PC-3 (cell line): ENCODE data around the gene AP4S1. TPM values are rescaled to one million over a fixed set of nuclear protein-coding genes. Genes with fewer than 3 reads are reported as not detected.
A peak's percentile ranks its signal among the peaks of the same experiment; 100 is the strongest.
"Not testable (repeated sequence)": the region's sequence is repeated elsewhere in the genome, so short reads cannot be mapped to it uniquely, and the experiment has no call there.

ENCODE experiments used
- ATAC-seq: fragments of 200-7000 bp; cut with Tn5 transposase; 2 replicates; pipeline ENCODE4 v1.9.1; 2020; ENCODE audit warnings: mild to moderate bottlenecking, moderate library complexity
- BruUV-seq: library from RNA; stranded (reverse); fragments of 400-500 nt; replicated peaks from 2 replicates; lab custom pipeline; 2021; lab: Mats Ljungman, UMichigan
- CTCF ChIA-PET: fragments of 300-600 bp; sonication (Branson Sonifier 250); formaldehyde crosslinking; loops from one replicate; lab custom pipeline; 2022; ENCODE audit warnings: antibody characterized with exemption; lab: Charles Lee
- POLR2A ChIA-PET: fragments of 300-600 bp; sonication (Branson Sonifier 250); formaldehyde crosslinking; loops from one replicate; lab custom pipeline; 2022; ENCODE audit warnings: antibody characterized with exemption; ENCODE audit not compliant: unreplicated experiment; lab: Charles Lee
- DNase-seq: peaks from one replicate; pipeline ENCODE4 v3.0.0-alpha.2; 2015
- H2AFZ ChIP-seq: fragments of 300-600 bp; sonication (generic); 2 replicates; pipeline ENCODE4 v1.6.0; 2016; ENCODE audit warnings: antibody characterized with exemption, low read length
- H3F3A ChIP-seq: fragments of 300-600 bp; sonication (generic); one replicate; pipeline ENCODE4 v1.6.0; 2017; ENCODE audit warnings: antibody characterized with exemption, low read length, control low read depth, mild to moderate bottlenecking; ENCODE audit not compliant: unreplicated experiment
- H3K27ac ChIP-seq: fragments of 300-600 bp; sonication (generic); 2 replicates; pipeline ENCODE4 v1.5.1; 2016; ENCODE audit warnings: mild to moderate bottlenecking, low read length
- H3K27me3 ChIP-seq: fragments of 300-600 bp; sonication (generic); 2 replicates; pipeline ENCODE4 v1.6.1; 2016; ENCODE audit warnings: low read length, mixed read lengths
- H3K36me3 ChIP-seq: fragments of 300-600 bp; sonication (generic); 2 replicates; pipeline ENCODE4 v1.6.1; 2016; ENCODE audit warnings: low read depth, mixed run types, low read length, mixed read lengths
- H3K4me1 ChIP-seq: fragments of 300-600 bp; sonication (generic); 2 replicates; pipeline ENCODE4 v1.5.1; 2016; ENCODE audit warnings: low read length; ENCODE audit not compliant: insufficient read depth
- H3K4me2 ChIP-seq: fragments of 300-600 bp; sonication (generic); 2 replicates; pipeline ENCODE4 v1.6.0; 2016; ENCODE audit warnings: low read length
- H3K4me3 ChIP-seq: fragments of 300-600 bp; sonication (generic); 2 replicates; pipeline ENCODE4 v1.5.1; 2016; ENCODE audit warnings: mild to moderate bottlenecking, low read length, mixed read lengths
- H3K79me2 ChIP-seq: fragments of 300-600 bp; sonication (generic); 2 replicates; pipeline ENCODE4 v1.6.1; 2017; ENCODE audit warnings: low read length, mixed read lengths
- H3K9ac ChIP-seq: fragments of 300-600 bp; sonication (generic); 2 replicates; pipeline ENCODE4 v1.6.0; 2016; ENCODE audit warnings: mild to moderate bottlenecking, low read length
- H3K9me2 ChIP-seq: fragments of 300-600 bp; sonication (generic); replicated peaks from 2 replicates; pipeline ENCODE4 v1.6.1; 2016; ENCODE audit warnings: mixed run types, low read length, mixed read lengths
- H3K9me3 ChIP-seq: fragments of 300-600 bp; sonication (generic); 2 replicates; pipeline ENCODE4 v1.6.1; 2016; ENCODE audit warnings: low read length, mixed read lengths
- H4K20me1 ChIP-seq: fragments of 300-600 bp; sonication (generic); 2 replicates; pipeline ENCODE4 v1.6.1; 2016; ENCODE audit warnings: low read length, mixed read lengths
- EZH2 ChIP-seq: fragments of 300-600 bp; sonication (generic); IDR thresholded peaks from one replicate; pipeline ENCODE4 v1.6.1; 2017; ENCODE audit warnings: antibody characterized with exemption, mild to moderate bottlenecking, low read length; ENCODE audit not compliant: unreplicated experiment
- EZH2phosphoT487 ChIP-seq: fragments of 300-600 bp; sonication (generic); IDR thresholded peaks from 2 replicates; pipeline ENCODE4 v1.6.1; 2018; ENCODE audit warnings: mild to moderate bottlenecking, antibody characterized with exemption, low read length, borderline replicate concordance
- intact Hi-C: fragments of 100-400 bp; cut with micrococcal nuclease; formaldehyde crosslinking; loops from 2 replicates; pipeline ENCODE4 v1.9.0; 2023
- total RNA-seq: library from RNA; depleted of rRNA; stranded (reverse); fragments of >200 nt; gene quantifications from 2 replicates; pipeline ENCODE4 v1.2.3, GENCODE V29; 2014
- TF ChIP-seq, protein P1 (sequence below): fragments of 300-600 bp; sonication (generic); conservative IDR thresholded peaks from 2 replicates; pipeline ENCODE4 v1.5.1; 2017; ENCODE audit warnings: antibody characterized with exemption, low read depth, mild to moderate bottlenecking, low read length

Gene AP4S1
- total RNA-seq, 1 experiment from 2014 or later, result 3.2 TPM

GRCh38 chr14:31037709-31038221 lies 12.3 kb downstream of the AP4S1 start:
- Histone ChIP-seq H3F3A (peaks cover 6% of the 10 kb centered on the region), H3K79me2 (no peaks in the 10 kb centered on the region; the same call in 1 of the 2 replicates), H3K4me3 (no peak overlapping the region), H3K27me3 (no peaks in the 10 kb centered on the region), H3K9ac (no peak overlapping the region), H3K27ac (no peak overlapping the region), H3K36me3 (no peaks in the 10 kb centered on the region), H4K20me1 (no peaks in the 10 kb centered on the region), H2AFZ (no peak overlapping the region), H3K4me2 (no peak overlapping the region), H3K9me3 (no peaks in the 10 kb centered on the region), H3K4me1 (peaks cover 17% of the 10 kb centered on the region), H3K9me2 (no peaks in the 10 kb centered on the region)
- DNase-seq (no peak), ATAC-seq (no peak)
- TF ChIP-seq EZH2phosphoT487 (no peak), EZH2 (no peak)
- TF ChIP-seq, protein P1, sequence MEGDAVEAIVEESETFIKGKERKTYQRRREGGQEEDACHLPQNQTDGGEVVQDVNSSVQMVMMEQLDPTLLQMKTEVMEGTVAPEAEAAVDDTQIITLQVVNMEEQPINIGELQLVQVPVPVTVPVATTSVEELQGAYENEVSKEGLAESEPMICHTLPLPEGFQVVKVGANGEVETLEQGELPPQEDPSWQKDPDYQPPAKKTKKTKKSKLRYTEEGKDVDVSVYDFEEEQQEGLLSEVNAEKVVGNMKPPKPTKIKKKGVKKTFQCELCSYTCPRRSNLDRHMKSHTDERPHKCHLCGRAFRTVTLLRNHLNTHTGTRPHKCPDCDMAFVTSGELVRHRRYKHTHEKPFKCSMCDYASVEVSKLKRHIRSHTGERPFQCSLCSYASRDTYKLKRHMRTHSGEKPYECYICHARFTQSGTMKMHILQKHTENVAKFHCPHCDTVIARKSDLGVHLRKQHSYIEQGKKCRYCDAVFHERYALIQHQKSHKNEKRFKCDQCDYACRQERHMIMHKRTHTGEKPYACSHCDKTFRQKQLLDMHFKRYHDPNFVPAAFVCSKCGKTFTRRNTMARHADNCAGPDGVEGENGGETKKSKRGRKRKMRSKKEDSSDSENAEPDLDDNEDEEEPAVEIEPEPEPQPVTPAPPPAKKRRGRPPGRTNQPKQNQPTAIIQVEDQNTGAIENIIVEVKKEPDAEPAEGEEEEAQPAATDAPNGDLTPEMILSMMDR, result no peak
- ChIA-PET CTCF (no interaction called here), POLR2A (no interaction called here)
- intact Hi-C loops, result no loop called here
- BruUV-seq, result no TSS peak

DNA sequence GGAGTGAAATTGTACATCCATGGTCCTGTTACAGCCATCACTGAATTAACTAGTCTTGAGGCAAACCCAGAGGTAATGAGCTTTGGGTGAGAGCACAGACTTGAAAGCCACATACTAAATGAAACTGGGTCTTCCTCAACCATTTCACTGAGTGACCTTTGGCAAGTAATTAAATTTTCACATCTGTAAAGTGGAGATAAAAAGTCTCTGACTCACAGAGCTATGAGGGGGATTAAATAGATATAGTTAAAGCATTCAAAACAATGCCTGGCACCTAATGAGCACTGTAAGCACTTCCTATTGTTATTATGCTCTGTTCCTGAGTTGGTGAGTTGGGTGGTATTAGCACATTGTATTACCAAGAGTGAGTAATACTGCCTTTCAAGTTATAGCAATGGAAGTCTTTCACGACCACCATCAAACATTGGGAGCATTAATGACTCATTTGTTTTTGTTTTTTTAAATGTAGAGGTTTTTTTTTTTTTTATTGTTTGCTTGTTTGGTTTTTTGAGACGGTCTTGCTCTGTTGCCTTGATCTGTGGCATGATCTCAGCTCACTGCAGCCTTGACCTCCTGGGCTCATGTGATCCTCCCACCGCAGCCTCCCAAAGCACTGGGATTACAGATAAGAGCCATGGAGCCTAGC lies 13.2 kb downstream of the AP4S1 start:
- Histone ChIP-seq H2AFZ (no peak overlapping the region), H3K9me3 (no peaks in the 10 kb centered on the region), H3K27me3 (no peaks in the 10 kb centered on the region), H3K4me3 (no peak overlapping the region), H3F3A (no peaks in the 10 kb centered on the region), H3K4me2 (no peak overlapping the region), H4K20me1 (no peaks in the 10 kb centered on the region), H3K9ac (no peak overlapping the region), H3K79me2 (no peaks in the 10 kb centered on the region), H3K36me3 (no peaks in the 10 kb centered on the region), H3K9me2 (no peaks in the 10 kb centered on the region), H3K4me1 (peaks cover 17% of the 10 kb centered on the region), H3K27ac (no peak overlapping the region)
- ATAC-seq (no peak), DNase-seq (no peak)
- BruUV-seq, result no TSS peak
- intact Hi-C loops, result no loop called here
- CTCF ChIA-PET, result no interaction called here
- TF ChIP-seq EZH2 (no peak), EZH2phosphoT487 (no peak)
- TF ChIP-seq, protein P1, result no peak
- POLR2A ChIA-PET, result no interaction called here

GRCh38 chr14:31042300-31042699 lies 16.9 kb downstream of the AP4S1 start:
- DNase-seq (no peak), ATAC-seq (no peak)
- Histone ChIP-seq H3K4me2 (no peak overlapping the region), H3K36me3 (no peaks in the 10 kb centered on the region), H2AFZ (no peak overlapping the region), H3K27me3 (no peaks in the 10 kb centered on the region), H3K9me3 (no peaks in the 10 kb centered on the region), H3K9me2 (no peaks in the 10 kb centered on the region), H3K79me2 (no peaks in the 10 kb centered on the region), H3K4me3 (no peak overlapping the region), H3F3A (no peaks in the 10 kb centered on the region), H3K9ac (no peak overlapping the region), H3K27ac (no peak overlapping the region), H4K20me1 (no peaks in the 10 kb centered on the region), H3K4me1 (peaks cover 14% of the 10 kb centered on the region)
- intact Hi-C loops, result no loop called here
- CTCF ChIA-PET, result interaction anchor here (0.7 kb wide), 1 partner anchor 12 kb away, joined by 3 read pairs; no protein-coding TSS in a partner anchor
- no TSS peak for BruUV-seq
- TF ChIP-seq, protein P1, result no peak
- TF ChIP-seq EZH2, result no peak
- TF ChIP-seq EZH2phosphoT487, result no peak
- POLR2A ChIA-PET, result no interaction called here

DNA sequence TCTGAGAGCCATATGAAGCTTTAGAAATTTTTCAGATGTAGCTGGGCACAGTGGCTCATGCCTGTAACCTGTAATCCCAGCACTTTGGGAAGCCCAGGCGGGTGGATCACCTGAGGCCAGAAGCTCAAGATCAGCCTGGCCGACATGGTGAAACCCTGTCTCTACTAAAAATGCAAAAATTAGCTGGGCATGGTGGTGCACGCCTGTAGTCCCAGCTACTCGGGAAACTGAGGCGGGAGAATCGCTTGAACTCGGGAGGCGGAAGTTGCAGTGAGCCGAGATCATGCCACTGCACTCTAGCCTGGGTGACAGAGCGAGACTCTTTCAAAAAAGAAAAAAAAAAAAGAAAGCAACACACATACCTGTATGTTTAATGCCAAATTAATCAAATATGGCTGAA lies 17.4 kb downstream of the AP4S1 start:
- CTCF ChIA-PET, result interaction anchor here (0.7 kb wide), 1 partner anchor 12 kb away, joined by 3 read pairs; no protein-coding TSS in a partner anchor

More for the DNA sequence above, 17.4 kb downstream of the AP4S1 start:
- H3K9ac ChIP-seq, POLR2A ChIA-PET, H3K9me2 ChIP-seq, H3K4me3 ChIP-seq, H4K20me1 ChIP-seq, H3K27me3 ChIP-seq, ATAC-seq, H3K79me2 ChIP-seq, H3F3A ChIP-seq, DNase-seq, intact Hi-C loops, H3K36me3 ChIP-seq, BruUV-seq, H3K9me3 ChIP-seq: not testable (repeated sequence)
- H3K27ac ChIP-seq, result peak overlapping the region; percentile 58
- H2AFZ ChIP-seq, result peak overlapping the region; percentile 34
- H3K4me2 ChIP-seq, result peak overlapping the region; percentile 61
- peaks cover 14% of the 10 kb centered on the region for H3K4me1 ChIP-seq
